ENCODE measurements around the gene ADAMTS12.

DNA sequence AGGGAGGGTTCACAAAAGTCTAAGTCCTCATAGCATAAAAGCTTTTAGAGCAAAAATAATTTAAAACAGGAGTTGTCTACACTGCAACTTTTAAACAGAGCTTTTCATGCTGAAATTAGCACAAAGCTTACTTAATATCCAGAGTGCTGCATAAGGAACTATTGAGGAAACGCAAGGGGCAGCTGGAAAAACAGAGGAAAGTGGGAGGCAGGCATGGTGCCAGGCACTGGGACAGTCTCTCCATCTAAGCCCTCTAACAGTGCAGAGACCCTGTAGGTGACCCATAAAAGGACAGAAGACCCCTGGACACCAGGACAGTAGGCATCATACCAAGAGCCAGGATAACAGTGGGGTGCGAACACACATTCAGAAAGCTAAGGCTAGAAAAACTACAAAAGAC, 49.3 kb downstream of the ADAMTS12 start:
- TF ChIP-seq CTCF (IDR thresholded peaks at IDR 0.05) (no peak), POLR2A (IDR thresholded peaks at IDR 0.05) (no peak)
